Panc1 (cell line): Measurements from ENCODE around the gene MSI2. TPM values are rescaled to one million over a fixed set of nuclear protein-coding genes. Genes with fewer than 3 reads are reported as not detected.

ENCODE experiments used
- ATAC-seq: fragments of 200-7000 bp; cut with Tn5 transposase; 2 replicates; pipeline ENCODE4 v1.9.1; 2020; ENCODE audit warnings: mild to moderate bottlenecking, moderate library complexity
- BruUV-seq: library from RNA; stranded (reverse); fragments of 400-500 nt; replicated peaks from 2 replicates; lab custom pipeline; 2021; lab: Mats Ljungman, UMichigan
- CTCF ChIA-PET: fragments of 300-600 bp; sonication (Branson Sonifier 250); formaldehyde crosslinking; loops from one replicate; lab custom pipeline; 2022; ENCODE audit warnings: antibody characterized with exemption; lab: Charles Lee
- POLR2A ChIA-PET: fragments of 300-600 bp; sonication (Branson Sonifier 250); formaldehyde crosslinking; loops from one replicate; lab custom pipeline; 2022; ENCODE audit warnings: antibody characterized with exemption; lab: Charles Lee
- DNase-seq: peaks from one replicate; pipeline ENCODE4 v3.0.0-alpha.2; 2010; ENCODE audit warnings: low read depth, low spot score
- H3K27ac ChIP-seq: 2 replicates; pipeline ENCODE4 v1.5.1; 2011; ENCODE audit warnings: mild to moderate bottlenecking, low read length, inconsistent platforms
- H3K27me3 ChIP-seq: fragments of 200-500 bp; sonication (Bioruptor generic); 2 replicates; pipeline ENCODE4 v1.6.0; 2014; ENCODE audit warnings: low read length, inconsistent platforms; ENCODE audit not compliant: control insufficient read depth, insufficient read depth
- H3K36me3 ChIP-seq: fragments of 200-500 bp; sonication (Bioruptor generic); 2 replicates; pipeline ENCODE4 v1.5.1; 2014; ENCODE audit warnings: inconsistent platforms, mild to moderate bottlenecking, low read length, moderate library complexity; ENCODE audit not compliant: control insufficient read depth, insufficient read depth
- H3K4me1 ChIP-seq: 2 replicates; pipeline ENCODE4 v1.5.1; 2011; ENCODE audit warnings: inconsistent platforms, mild to moderate bottlenecking, low read length, moderate library complexity; ENCODE audit not compliant: control insufficient read depth, insufficient read depth
- H3K4me3 ChIP-seq, 2 experiments: 2 replicates each; pipeline ENCODE4 v1.5.1; 2011 to 2012; ENCODE audit warnings: low read depth in 2 of 2, low read length in 2 of 2, mild to moderate bottlenecking in 2 of 2, inconsistent platforms in 1 of 2, moderate library complexity in 1 of 2
- H3K9me3 ChIP-seq: fragments of 200-500 bp; sonication (Bioruptor generic); 2 replicates; pipeline ENCODE4 v1.5.1; 2014; ENCODE audit warnings: low read depth, mild to moderate bottlenecking, inconsistent platforms, low read length, moderate library complexity; ENCODE audit not compliant: control insufficient read depth, insufficient read depth
- CTCF ChIP-seq: fragments of 450-650 bp; IDR thresholded peaks from 2 replicates; pipeline ENCODE4 v1.5.1; 2017; ENCODE audit warnings: mild to moderate bottlenecking
- POLR2AphosphoS5 ChIP-seq: IDR thresholded peaks from 2 replicates; pipeline ENCODE4 v1.6.1; 2012; ENCODE audit warnings: mild to moderate bottlenecking, low read depth, low read length, moderate library complexity
- REST ChIP-seq, 2 experiments: IDR thresholded peaks; 2 replicates each; pipeline ENCODE4 v1.6.1; 2011 to 2012; ENCODE audit warnings: low read depth in 2 of 2, control low read depth in 1 of 2, low read length in 1 of 2, mild to moderate bottlenecking in 1 of 2, moderate library complexity in 1 of 2; ENCODE audit not compliant: insufficient read depth in 1 of 2
- SIN3A ChIP-seq: IDR thresholded peaks from 2 replicates; pipeline ENCODE4 v1.6.1; 2012; ENCODE audit warnings: low read depth, mild to moderate bottlenecking, low read length, moderate library complexity, borderline replicate concordance; ENCODE audit not compliant: insufficient read depth
- TCF7L2 ChIP-seq: IDR thresholded peaks from 2 replicates; pipeline ENCODE4 v1.6.1; 2011; ENCODE audit warnings: mild to moderate bottlenecking, low read depth, low read length, inconsistent platforms
- in situ Hi-C: cut with HindIII; loops from 2 replicates; pipeline ENCODE4 v1.10.0; 2016; ENCODE audit warnings: low sequenced_read_pairs, low pct_unique_long_range_greater_than_20kb
- intact Hi-C: fragments of 100-400 bp; cut with micrococcal nuclease; formaldehyde crosslinking; loops from one replicate; pipeline ENCODE4 v1.10.0; 2022; ENCODE audit not compliant: unreplicated experiment
- total RNA-seq: library from RNA; stranded (reverse); gene quantifications from one replicate; pipeline ENCODE4 v1.2.1, GENCODE V29; 2021; ENCODE audit not compliant: unreplicated experiment

MSI2 gene
- total RNA-seq, 1 experiment from 2014 or later: 38.5 TPM

- ChIA-PET CTCF (no interaction called here), POLR2A (no interaction called here)
- Histone ChIP-seq H3K27me3 (no peaks in the 10 kb centered on the region), H3K9me3 (no peaks in the 10 kb centered on the region), H3K36me3 (no peaks in the 10 kb centered on the region), H3K4me1 (no peaks in the 10 kb centered on the region), H3K27ac (no peak overlapping the region), H3K4me3 (no peak overlapping the region)
- DNase-seq: no peak
- intact Hi-C loops (no loop called here), in situ Hi-C loops (no loop called here)
- TF ChIP-seq POLR2AphosphoS5 (no peak), CTCF (no peak), TCF7L2 (no peak), REST (IDR thresholded peaks at IDR 0.05; ENCODE audit: insufficient read depth in 1 of 2, low read depth in 2 of 2, low read length in 1 of 2) (no peak)
- no peak for ATAC-seq
- BruUV-seq: no TSS peak
These were observed 234.6 kb downstream of the MSI2 start for GRCh38 chr17:57490890-57491289.

- Histone ChIP-seq H3K27me3 (no peaks in the 10 kb centered on the region), H3K27ac (no peak overlapping the region), H3K4me1 (no peaks in the 10 kb centered on the region), H3K36me3 (no peaks in the 10 kb centered on the region), H3K9me3 (no peaks in the 10 kb centered on the region), H3K4me3 (no peak overlapping the region)
- ChIA-PET CTCF (no interaction called here), POLR2A (no interaction called here)
- intact Hi-C loops: no loop called here
- ATAC-seq (no peak), DNase-seq (no peak)
- TF ChIP-seq TCF7L2 (no peak), SIN3A (no peak), REST (IDR thresholded peaks at IDR 0.05; ENCODE audit: insufficient read depth in 1 of 2, low read depth in 2 of 2, low read length in 1 of 2) (no peak), CTCF (no peak), POLR2AphosphoS5 (no peak)
- in situ Hi-C loops: no loop called here
- no TSS peak for BruUV-seq
These were observed 236.8 kb downstream of the MSI2 start for GRCh38 chr17:57493171-57493570.
